H1 (cell line): ENCODE results near the gene NAGS. TPM values are rescaled to one million over a fixed set of nuclear protein-coding genes. Genes with fewer than 3 reads are reported as not detected.

Source experiments
- CTCF ChIA-PET: fragments of 300-600 bp; sonication (Branson Sonifier 250); formaldehyde crosslinking; loops from one replicate; lab custom pipeline; 2021; ENCODE audit not compliant: partially characterized antibody; lab: Charles Lee
- POLR2A ChIA-PET: fragments of 300-600 bp; sonication (Branson Sonifier 250); formaldehyde crosslinking; loops from one replicate; lab custom pipeline; 2021; ENCODE audit warnings: inconsistent platforms; ENCODE audit not compliant: partially characterized antibody; lab: Charles Lee
- DNase-seq, 2 experiments: peaks; one replicate each; pipeline versions ENCODE4 v3.0.0 to v3.0.0-alpha.2; 2010 to 2022; ENCODE audit warnings: low spot score in 2 of 2, low read depth in 1 of 2, mixed read lengths in 1 of 2
- FAIRE-seq: peaks from 2 replicates; lab custom pipeline; 2011; peaks lifted over from hg19 to GRCh38; lab: Jason Lieb, UNC
- H2AFZ ChIP-seq: 2 replicates; pipeline ENCODE4 v1.8.1; 2012; ENCODE audit warnings: low read length, inconsistent platforms
- H2AK5ac ChIP-seq: 2 replicates; pipeline ENCODE4 v1.6.1; 2013; ENCODE audit warnings: low read depth, low read length
- H2BK120ac ChIP-seq: replicated peaks from 2 replicates; pipeline ENCODE3; 2013; ENCODE audit warnings: low read depth, low read length, inconsistent platforms
- H2BK12ac ChIP-seq: 2 replicates; pipeline ENCODE4 v1.6.1; 2013; ENCODE audit warnings: low read depth, low read length
- H2BK15ac ChIP-seq: 2 replicates; pipeline ENCODE4 v1.6.1; 2013; ENCODE audit warnings: low read length
- H2BK20ac ChIP-seq: 2 replicates; pipeline ENCODE4 v1.6.1; 2013; ENCODE audit warnings: low read length
- H2BK5ac ChIP-seq: 2 replicates; pipeline ENCODE4 v1.6.1; 2013; ENCODE audit warnings: low read depth, low read length
- H3K14ac ChIP-seq: 2 replicates; pipeline ENCODE4 v1.6.1; 2013; ENCODE audit warnings: inconsistent platforms; ENCODE audit not compliant: insufficient read length
- H3K18ac ChIP-seq: 2 replicates; pipeline ENCODE4 v1.6.1; 2013; ENCODE audit warnings: low read length; ENCODE audit errors: extremely low read depth
- H3K23ac ChIP-seq: 2 replicates; pipeline ENCODE4 v1.6.1; 2013; ENCODE audit warnings: inconsistent platforms; ENCODE audit not compliant: insufficient read length
- H3K23me2 ChIP-seq: 2 replicates; pipeline ENCODE4 v1.6.1; 2013; ENCODE audit warnings: low read depth, low read length
- H3K27ac ChIP-seq: 2 replicates; pipeline ENCODE4 v1.6.1; 2011; ENCODE audit warnings: low read depth, low read length, inconsistent platforms
- H3K27me3 ChIP-seq, 4 experiments: replicated peaks in 1 of 4; 1 replicate in 1 of 4; 2 replicates in 3 of 4; pipeline versions ENCODE4 v1.6.1 to v1.8.1; 2011 to 2013; ENCODE audit warnings: low read length in 3 of 4, mild to moderate bottlenecking in 3 of 4, inconsistent platforms in 2 of 4, mixed read lengths in 2 of 4, moderate library complexity in 1 of 4; ENCODE audit not compliant: control insufficient read depth in 3 of 4, insufficient read depth in 3 of 4; ENCODE audit errors: extremely low read depth in 1 of 4
- H3K36me3 ChIP-seq, 4 experiments: 2 replicates each; pipeline versions ENCODE4 v1.6.1 to v1.8.1; 2011 to 2013; ENCODE audit warnings: mild to moderate bottlenecking in 4 of 4, low read length in 3 of 4, moderate library complexity in 2 of 4, control low read depth in 1 of 4, inconsistent platforms in 1 of 4; ENCODE audit not compliant: insufficient read depth in 4 of 4, control insufficient read depth in 2 of 4
- H3K4ac ChIP-seq: replicated peaks from 2 replicates; pipeline ENCODE3; 2013; ENCODE audit warnings: low read length, low read depth, mixed read lengths, inconsistent platforms; ENCODE audit not compliant: insufficient read length
- H3K4me1 ChIP-seq, 4 experiments: replicated peaks in 1 of 4; 1 replicate in 1 of 4; 2 replicates in 3 of 4; pipeline versions ENCODE4 v1.6.1 to v1.8.1; 2011 to 2013; ENCODE audit warnings: low read length in 3 of 4, inconsistent platforms in 2 of 4, mixed read lengths in 1 of 4; ENCODE audit not compliant: insufficient read depth in 4 of 4, control insufficient read depth in 3 of 4
- H3K4me2 ChIP-seq, 2 experiments: 2 replicates each; pipeline versions ENCODE4 v1.6.1 to v1.8.1; 2011 to 2013; ENCODE audit warnings: low read depth in 2 of 2, low read length in 2 of 2, control low read depth in 1 of 2, inconsistent platforms in 1 of 2, mild to moderate bottlenecking in 1 of 2; ENCODE audit not compliant: insufficient read depth in 1 of 2
- H3K4me3 ChIP-seq, 4 experiments: fragments of 200-600, 300-600 bp in 1 of 4; sonication (generic), shearing (Covaris generic), sonication (Bioruptor Twin) in 1 of 4; 2 replicates each; pipeline versions ENCODE4 v1.5.1 to v1.8.1; 2011 to 2016; ENCODE audit warnings: low read length in 4 of 4, low read depth in 3 of 4, control low read depth in 2 of 4, inconsistent platforms in 2 of 4, mild to moderate bottlenecking in 2 of 4, mixed read lengths in 1 of 4, moderate library complexity in 1 of 4; ENCODE audit not compliant: insufficient read depth in 2 of 4; ENCODE audit errors: extremely low read depth in 1 of 4
- H3K56ac ChIP-seq: replicated peaks from 2 replicates; pipeline ENCODE3; 2013; ENCODE audit warnings: low read depth, mild to moderate bottlenecking, mixed read lengths, low read length, inconsistent platforms; ENCODE audit not compliant: insufficient read length
- H3K79me1 ChIP-seq: 2 replicates; pipeline ENCODE4 v1.6.1; 2013; ENCODE audit warnings: low read depth, low read length, control low read depth
- H3K79me2 ChIP-seq, 2 experiments: 2 replicates each; pipeline versions ENCODE4 v1.6.1 to v1.8.1; 2012 to 2013; ENCODE audit warnings: low read length in 2 of 2, mild to moderate bottlenecking in 2 of 2, inconsistent platforms in 1 of 2; ENCODE audit not compliant: insufficient read depth in 2 of 2, control insufficient read depth in 1 of 2
- H3K9ac ChIP-seq, 4 experiments: replicated peaks in 1 of 4; 1 replicate in 1 of 4; 2 replicates in 3 of 4; pipeline versions ENCODE4 v1.6.1 to v1.8.1; 2011 to 2013; ENCODE audit warnings: low read depth in 3 of 4, low read length in 3 of 4, control low read depth in 2 of 4, mild to moderate bottlenecking in 2 of 4, moderate library complexity in 2 of 4, inconsistent platforms in 1 of 4; ENCODE audit errors: extremely low read depth in 1 of 4
- H3K9me3 ChIP-seq, 2 experiments: 2 replicates each; pipeline versions ENCODE4 v1.6.1 to v1.8.1; 2012 to 2013; ENCODE audit warnings: mild to moderate bottlenecking in 2 of 2, moderate library complexity in 2 of 2, control low read depth in 1 of 2, inconsistent platforms in 1 of 2, low read depth in 1 of 2, low read length in 1 of 2, mixed read lengths in 1 of 2; ENCODE audit not compliant: insufficient read depth in 2 of 2
- H4K20me1 ChIP-seq, 2 experiments: replicated peaks in 1 of 2; 2 replicates each; pipeline versions ENCODE3 to v1.8.1; 2011 to 2013; ENCODE audit warnings: inconsistent platforms in 2 of 2, low read length in 2 of 2, mild to moderate bottlenecking in 1 of 2; ENCODE audit not compliant: insufficient read depth in 2 of 2, control insufficient read depth in 1 of 2
- H4K5ac ChIP-seq: 2 replicates; pipeline ENCODE4 v1.6.1; 2013; ENCODE audit warnings: low read length, low read depth, mixed read lengths, inconsistent platforms; ENCODE audit not compliant: insufficient read length
- H4K8ac ChIP-seq: 2 replicates; pipeline ENCODE4 v1.8.0; 2013; ENCODE audit warnings: mild to moderate bottlenecking, moderate library complexity, low read length, inconsistent platforms; ENCODE audit not compliant: insufficient read depth; ENCODE audit errors: extremely low read depth
- H4K91ac ChIP-seq: replicated peaks from 2 replicates; pipeline ENCODE3; 2013; ENCODE audit warnings: low read length, mixed read lengths, inconsistent platforms; ENCODE audit not compliant: insufficient read length
- CBX8 ChIP-seq: fragments of 300-800, 300-1000 bp; sonication (generic); IDR thresholded peaks from 2 replicates; pipeline ENCODE4 v1.7.1; 2016; ENCODE audit warnings: low read depth, low read length, borderline replicate concordance
- KDM5A ChIP-seq: fragments of 200-600 bp; IDR thresholded peaks from 2 replicates; pipeline ENCODE4 v1.7.1; 2012; ENCODE audit warnings: mild to moderate bottlenecking, low read length, inconsistent platforms, mixed read lengths
- NRF1 ChIP-seq: IDR thresholded peaks from 2 replicates; pipeline ENCODE4 v1.6.1; 2011; ENCODE audit warnings: mild to moderate bottlenecking, low read depth, low read length, improper control_type of control experiment
- TAF1 ChIP-seq: IDR thresholded peaks from 2 replicates; pipeline ENCODE4 v1.6.1; 2011; ENCODE audit warnings: mild to moderate bottlenecking, low read depth, low read length
- WGBS, 2 experiments: shearing (Covaris generic) in 1 of 2; methylation state at CpG; one replicate each; pipeline versions ENCODE4 v1.1.6 to v1.1.7; 2013 to 2015; ENCODE audit warnings: low lambda C conversion rate in 2 of 2, mixed read lengths in 2 of 2, inconsistent platforms in 1 of 2, low coverage in 1 of 2, missing lambda C conversion rate in 1 of 2; ENCODE audit not compliant: insufficient replicate concordance in 2 of 2, insufficient coverage in 1 of 2, insufficient read length in 1 of 2; ENCODE audit errors: extremely low coverage in 1 of 2, missing lambda C conversion rate in 1 of 2; 5-methylcytosine and 5-hydroxymethylcytosine counted together
- polyA plus RNA-seq, 7 experiments: library from polyadenylated mRNA; depleted of rRNA in 3 of 7; stranded (reverse) in 5 of 7; unstranded in 2 of 7; fragments of >200 nt in 5 of 7; fragments of 200-250 nt in 2 of 7; gene quantifications; 1 replicate in 5 of 7; 2 replicates in 1 of 7; 4 replicates in 1 of 7; pipeline versions ENCODE4 v1.2.1 to v1.2.3, GENCODE V29; 2011 to 2013; ENCODE audit warnings: missing spikeins in 2 of 7, mixed read lengths in 2 of 7
- total RNA-seq: library from RNA; stranded (reverse); fragmentation: NEBNext Ultra II Directional; extraction: Animal tissue kit (Norgen Biotek cat#: 25700); gene quantifications from 2 replicates; pipeline ENCODE4 v1.2.1, GENCODE V29; 2021

Gene NAGS
- total and polyA plus RNA-seq, 2 of the 8 experiments (the other 6 are each of a cell fraction or from before 2014, with no cell fraction given), result 4.0 to 5.1 TPM

DNA sequence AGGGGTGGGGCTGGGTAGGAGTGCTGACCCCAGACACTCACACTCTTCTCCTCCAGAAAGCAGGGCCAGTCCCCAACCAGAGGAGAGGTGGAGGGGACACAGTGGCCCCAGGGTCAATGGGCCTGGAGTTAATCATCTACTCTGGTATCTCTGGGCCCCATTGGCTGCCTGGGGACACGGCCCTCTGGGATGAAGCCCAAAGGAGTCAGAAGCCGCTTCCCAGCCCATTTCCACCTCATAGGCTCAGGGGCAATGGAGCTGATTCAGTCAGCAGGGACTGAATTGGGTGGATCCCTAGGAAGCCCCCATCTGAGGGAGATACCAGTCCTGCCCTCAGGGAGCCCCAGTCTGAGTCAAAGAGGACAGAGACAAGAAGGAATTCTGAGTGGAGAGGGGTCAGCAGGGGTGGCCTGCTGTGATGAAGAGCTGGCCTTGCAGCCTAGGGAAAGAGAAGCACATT, 2.9 kb upstream of the NAGS start:
- 73% methylated on average over 2 of the region's 2 CpGs; no CpG with 5 or more reads in 1 of the 2 experiments for WGBS, 2 experiments
- Histone ChIP-seq H4K20me1 (peaks cover 0 to 6% of the 10 kb centered on the region in 2 experiments), H2BK5ac (no peak overlapping the region), H4K8ac (no peak overlapping the region), H3K14ac (no peak overlapping the region), H3K23me2 (peaks cover 21% of the 10 kb centered on the region), H3K79me2 (no peaks in the 10 kb centered on the region), H3K27me3 (peaks cover 0 to 21% (median 18%) of the 10 kb centered on the region in 4 experiments; a peak in 6 of 7 replicates), H2AK5ac (no peak overlapping the region), H2BK120ac (no peak overlapping the region), H3K36me3 (no peaks in the 10 kb centered on the region), H4K5ac (no peak overlapping the region), H2BK12ac (no peak overlapping the region), H3K27ac (no peak overlapping the region), H3K18ac (no peak overlapping the region), H3K4me2 (no peak overlapping the region), H4K91ac (no peak overlapping the region), H2BK20ac (no peak overlapping the region), H3K4me3 (no peak overlapping the region), H3K4ac (no peak overlapping the region), H3K9ac (no peak overlapping the region), H2BK15ac (no peak overlapping the region), H3K23ac (no peak overlapping the region), H3K4me1 (peaks cover 0 to 8% (median 4%) of the 10 kb centered on the region in 4 experiments; a peak in 5 of 7 replicates), H3K9me3 (no peaks in the 10 kb centered on the region), H3K79me1 (no peaks in the 10 kb centered on the region), H2AFZ (no peak overlapping the region), H3K56ac (no peak overlapping the region)
- ChIA-PET CTCF (interaction anchor here (0.6 to 22.7 kb wide), 6 partner anchors 11 to 349 kb away, joined by 3 to 416 read pairs (median 6); partner anchors contain the start of gene PPY), POLR2A (interaction anchor here (2.1 kb wide), 1 partner anchor 65 kb away, joined by 8 read pairs; the partner anchor contains the start of gene LSM12)
- DNase-seq (no peak), FAIRE-seq (no peak)
- TF ChIP-seq NRF1 (no peak), TAF1 (no peak), KDM5A (no peak), CBX8 (no peak)
